GM12878 (cell line): ENCODE measurements around the gene FAM9C.

Source experiments
- ATF7 ChIP-seq: fragments of 450-650 bp; IDR thresholded peaks from 2 replicates; pipeline ENCODE4 v1.6.1; 2016; ENCODE audit warnings: low read depth, mild to moderate bottlenecking
- CTCF ChIP-seq, 3 experiments: IDR thresholded peaks in 2 of 3; conservative IDR thresholded peaks in 1 of 3; 2 replicates each; pipeline ENCODE4 v1.5.1; 2011; ENCODE audit warnings: low read depth in 3 of 3, low read length in 3 of 3, mild to moderate bottlenecking in 3 of 3, control low read depth in 2 of 3, moderate library complexity in 2 of 3, inconsistent platforms in 1 of 3, mixed read lengths in 1 of 3; ENCODE audit not compliant: control insufficient read depth in 2 of 3, insufficient read depth in 1 of 3; ENCODE audit errors: extremely low read depth in 1 of 3
- EP300 ChIP-seq, 2 experiments: fragments of 150-350 bp in 1 of 2; IDR thresholded peaks; 2 replicates each; pipeline ENCODE4 v1.6.1; 2011 to 2012; ENCODE audit warnings: low read depth in 2 of 2, low read length in 2 of 2, borderline replicate concordance in 1 of 2, improper control_type of control experiment in 1 of 2, inconsistent platforms in 1 of 2; ENCODE audit not compliant: control insufficient read depth in 1 of 2
- HDGF ChIP-seq: fragments of 450-650 bp; IDR thresholded peaks from 2 replicates; pipeline ENCODE4 v1.6.1; 2016; ENCODE audit warnings: antibody characterized with exemption
- NR2C2 ChIP-seq: IDR thresholded peaks from 2 replicates; pipeline ENCODE4 v1.6.1; 2011; ENCODE audit warnings: borderline replicate concordance, low read depth; ENCODE audit not compliant: control insufficient read depth, insufficient read length
- POLR2AphosphoS5 ChIP-seq: IDR thresholded peaks from 2 replicates; pipeline ENCODE4 v1.6.1; 2011; ENCODE audit warnings: mild to moderate bottlenecking, low read length, inconsistent platforms
- SREBF2 ChIP-seq: IDR thresholded peaks from 2 replicates; pipeline ENCODE4 v1.6.1; 2012; ENCODE audit warnings: mild to moderate bottlenecking, low read length
- SUZ12 ChIP-seq: fragments of 200-600 bp; sonication (generic); IDR thresholded peaks from one replicate; pipeline ENCODE4 v1.6.1; 2018; ENCODE audit warnings: antibody characterized with exemption, mild to moderate bottlenecking; ENCODE audit not compliant: unreplicated experiment
- YY1 ChIP-seq: IDR thresholded peaks from 2 replicates; pipeline ENCODE4 v1.6.1; 2011; ENCODE audit warnings: low read depth, mild to moderate bottlenecking, low read length
- ZNF592 ChIP-seq: fragments of 450-650 bp; IDR thresholded peaks from 2 replicates; pipeline ENCODE4 v1.6.1; 2017; ENCODE audit warnings: mild to moderate bottlenecking, moderate library complexity
- TF ChIP-seq, protein P1 (sequence below): fragments of 450-650 bp; IDR thresholded peaks from 2 replicates; pipeline ENCODE4 v1.6.1; 2016; ENCODE audit warnings: mild to moderate bottlenecking, moderate library complexity, borderline replicate concordance

DNA sequence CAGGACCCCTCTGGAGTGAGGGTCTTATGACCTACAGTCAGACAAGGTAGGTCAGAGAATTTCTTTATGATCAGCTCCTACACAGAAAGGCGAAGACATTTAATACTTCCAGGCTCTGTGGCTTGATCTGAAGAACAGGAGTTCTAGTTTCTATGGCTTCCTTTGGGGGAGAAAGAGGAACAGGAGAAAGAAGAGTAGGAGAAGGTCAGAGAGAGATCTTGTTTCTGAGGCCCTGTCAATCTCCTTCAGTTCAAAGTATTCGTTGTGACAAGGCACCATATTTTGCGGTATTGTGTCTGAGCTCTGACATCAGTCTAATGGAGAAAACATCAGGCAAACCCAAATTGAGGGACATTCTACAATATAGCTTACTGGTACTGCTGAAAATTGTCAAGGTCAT, 52.8 kb downstream of the FAM9C start:
- TF ChIP-seq CTCF (IDR thresholded peaks at IDR 0.05 in 2 of 3, conservative IDR thresholded peaks at IDR 0.05 in 1 of 3; ENCODE audit: control insufficient read depth in 2 of 3, extremely low read depth in 1 of 3, insufficient read depth in 1 of 3, low read depth in 3 of 3, low read length in 3 of 3) (no peak), HDGF (no peak), ZNF592 (no peak), SREBF2 (no peak), POLR2AphosphoS5 (no peak), SUZ12 (no peak), ATF7 (no peak), NR2C2 (no peak), EP300 (IDR thresholded peaks at IDR 0.05; ENCODE audit: borderline replicate concordance in 1 of 2, control insufficient read depth in 1 of 2, low read depth in 2 of 2, low read length in 2 of 2) (no peak), YY1 (no peak)
- TF ChIP-seq, protein P1, sequence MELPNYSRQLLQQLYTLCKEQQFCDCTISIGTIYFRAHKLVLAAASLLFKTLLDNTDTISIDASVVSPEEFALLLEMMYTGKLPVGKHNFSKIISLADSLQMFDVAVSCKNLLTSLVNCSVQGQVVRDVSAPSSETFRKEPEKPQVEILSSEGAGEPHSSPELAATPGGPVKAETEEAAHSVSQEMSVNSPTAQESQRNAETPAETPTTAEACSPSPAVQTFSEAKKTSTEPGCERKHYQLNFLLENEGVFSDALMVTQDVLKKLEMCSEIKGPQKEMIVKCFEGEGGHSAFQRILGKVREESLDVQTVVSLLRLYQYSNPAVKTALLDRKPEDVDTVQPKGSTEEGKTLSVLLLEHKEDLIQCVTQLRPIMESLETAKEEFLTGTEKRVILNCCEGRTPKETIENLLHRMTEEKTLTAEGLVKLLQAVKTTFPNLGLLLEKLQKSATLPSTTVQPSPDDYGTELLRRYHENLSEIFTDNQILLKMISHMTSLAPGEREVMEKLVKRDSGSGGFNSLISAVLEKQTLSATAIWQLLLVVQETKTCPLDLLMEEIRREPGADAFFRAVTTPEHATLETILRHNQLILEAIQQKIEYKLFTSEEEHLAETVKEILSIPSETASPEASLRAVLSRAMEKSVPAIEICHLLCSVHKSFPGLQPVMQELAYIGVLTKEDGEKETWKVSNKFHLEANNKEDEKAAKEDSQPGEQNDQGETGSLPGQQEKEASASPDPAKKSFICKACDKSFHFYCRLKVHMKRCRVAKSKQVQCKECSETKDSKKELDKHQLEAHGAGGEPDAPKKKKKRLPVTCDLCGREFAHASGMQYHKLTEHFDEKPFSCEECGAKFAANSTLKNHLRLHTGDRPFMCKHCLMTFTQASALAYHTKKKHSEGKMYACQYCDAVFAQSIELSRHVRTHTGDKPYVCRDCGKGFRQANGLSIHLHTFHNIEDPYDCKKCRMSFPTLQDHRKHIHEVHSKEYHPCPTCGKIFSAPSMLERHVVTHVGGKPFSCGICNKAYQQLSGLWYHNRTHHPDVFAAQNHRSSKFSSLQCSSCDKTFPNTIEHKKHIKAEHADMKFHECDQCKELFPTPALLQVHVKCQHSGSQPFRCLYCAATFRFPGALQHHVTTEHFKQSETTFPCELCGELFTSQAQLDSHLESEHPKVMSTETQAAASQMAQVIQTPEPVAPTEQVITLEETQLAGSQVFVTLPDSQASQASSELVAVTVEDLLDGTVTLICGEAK: no peak
